ENCODE results near the gene RGS21. TPM values are rescaled to one million over a fixed set of nuclear protein-coding genes. Genes with fewer than 3 reads are reported as not detected.
A peak's percentile ranks its signal among the peaks of the same experiment; 100 is the strongest.

The RGS21 gene
- total RNA-seq, 1 experiment from 2014 or later: not detected

DNA sequence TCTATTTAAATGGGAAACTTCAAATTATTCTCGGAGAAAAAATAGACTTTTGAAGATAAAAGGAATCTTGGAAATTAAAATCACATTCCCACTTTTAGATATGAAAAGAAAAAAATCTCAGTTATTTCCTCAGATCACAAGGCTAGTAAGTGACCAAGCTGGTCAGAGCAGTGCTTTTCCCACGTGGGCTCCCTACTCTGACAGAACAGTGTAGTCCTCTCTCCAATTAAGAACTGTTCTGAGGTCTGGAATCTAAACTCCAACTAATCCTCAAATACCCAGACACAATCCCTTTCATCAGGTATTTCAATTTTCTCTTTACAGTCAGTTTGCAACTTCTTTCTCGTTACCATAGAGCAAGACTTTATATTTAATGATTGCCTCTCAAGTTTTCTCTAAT lies 50.6 kb downstream of the RGS21 start:
- Histone ChIP-seq H3K79me2 (ENCODE audit: insufficient read depth, low read length) (no peaks in the 10 kb centered on the region), H3K36me3 (ENCODE audit: control insufficient read depth in 1 of 2, insufficient read depth in 2 of 2, low read length in 2 of 2) (no peaks in the 10 kb centered on the region), H3K27ac (ENCODE audit: low read depth, low read length) (no peak overlapping the region), H4K20me1 (ENCODE audit: insufficient read depth) (no peaks in the 10 kb centered on the region), H3K4me2 (ENCODE audit: low read length) (no peak overlapping the region), H2AFZ (ENCODE audit: low read depth, low read length, poor library complexity, severe bottlenecking) (peak overlapping the region; percentile 36), H3K9ac (ENCODE audit: low read length) (no peak overlapping the region), H3K27me3 (ENCODE audit: insufficient read depth, low read length) (no peaks in the 10 kb centered on the region), H3K4me3 (replicated peaks in 1 of 2; ENCODE audit: low read depth in 1 of 2, low read length in 2 of 2) (no peak overlapping the region), H3K4me1 (ENCODE audit: control insufficient read depth in 1 of 2, insufficient read depth in 2 of 2, low read length in 2 of 2) (no peaks in the 10 kb centered on the region), H3K9me2 (ENCODE audit: insufficient read depth) (no peaks in the 10 kb centered on the region), H3K9me3 (ENCODE audit: control insufficient read depth in 1 of 2, insufficient read depth in 1 of 2, low read depth in 1 of 2, low read length in 2 of 2) (no peaks in the 10 kb centered on the region)
- ChIA-PET RAD21 (ENCODE audit: low non-redundant PET in 1 of 2, low total read pairs in 2 of 2, uncharacterized antibody in 2 of 2, unreplicated experiment in 2 of 2) (no interaction called here), CTCF (no interaction called here), POLR2A (no interaction called here)
- no peak for ATAC-seq
- no TSS peak for BruUV-seq (replicated peaks)
- DNase-seq (ENCODE audit: low read depth, low spot score): no peak
- intact Hi-C loops (cut with micrococcal nuclease): no loop called here
- TF ChIP-seq CBX3 (IDR thresholded peaks at IDR 0.05; ENCODE audit: low read depth) (no peak), ZFX (IDR thresholded peaks at IDR 0.05) (no peak), ZNF274 (IDR thresholded peaks at IDR 0.05; ENCODE audit: low read depth, low read length) (no peak), POLR2A (IDR thresholded peaks at IDR 0.05; ENCODE audit: borderline replicate concordance, extremely low read depth, insufficient read depth, insufficient read length) (no peak), SRF (IDR thresholded peaks at IDR 0.05; ENCODE audit: low read depth) (no peak)
- TF ChIP-seq, protein P1, sequence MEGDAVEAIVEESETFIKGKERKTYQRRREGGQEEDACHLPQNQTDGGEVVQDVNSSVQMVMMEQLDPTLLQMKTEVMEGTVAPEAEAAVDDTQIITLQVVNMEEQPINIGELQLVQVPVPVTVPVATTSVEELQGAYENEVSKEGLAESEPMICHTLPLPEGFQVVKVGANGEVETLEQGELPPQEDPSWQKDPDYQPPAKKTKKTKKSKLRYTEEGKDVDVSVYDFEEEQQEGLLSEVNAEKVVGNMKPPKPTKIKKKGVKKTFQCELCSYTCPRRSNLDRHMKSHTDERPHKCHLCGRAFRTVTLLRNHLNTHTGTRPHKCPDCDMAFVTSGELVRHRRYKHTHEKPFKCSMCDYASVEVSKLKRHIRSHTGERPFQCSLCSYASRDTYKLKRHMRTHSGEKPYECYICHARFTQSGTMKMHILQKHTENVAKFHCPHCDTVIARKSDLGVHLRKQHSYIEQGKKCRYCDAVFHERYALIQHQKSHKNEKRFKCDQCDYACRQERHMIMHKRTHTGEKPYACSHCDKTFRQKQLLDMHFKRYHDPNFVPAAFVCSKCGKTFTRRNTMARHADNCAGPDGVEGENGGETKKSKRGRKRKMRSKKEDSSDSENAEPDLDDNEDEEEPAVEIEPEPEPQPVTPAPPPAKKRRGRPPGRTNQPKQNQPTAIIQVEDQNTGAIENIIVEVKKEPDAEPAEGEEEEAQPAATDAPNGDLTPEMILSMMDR (IDR thresholded peaks at IDR 0.05 in 2 of 3, conservative IDR thresholded peaks at IDR 0.05 in 1 of 3; ENCODE audit: borderline replicate concordance in 1 of 3, insufficient read depth in 1 of 3, low read depth in 2 of 3, low read length in 2 of 3): no peak

DNA sequence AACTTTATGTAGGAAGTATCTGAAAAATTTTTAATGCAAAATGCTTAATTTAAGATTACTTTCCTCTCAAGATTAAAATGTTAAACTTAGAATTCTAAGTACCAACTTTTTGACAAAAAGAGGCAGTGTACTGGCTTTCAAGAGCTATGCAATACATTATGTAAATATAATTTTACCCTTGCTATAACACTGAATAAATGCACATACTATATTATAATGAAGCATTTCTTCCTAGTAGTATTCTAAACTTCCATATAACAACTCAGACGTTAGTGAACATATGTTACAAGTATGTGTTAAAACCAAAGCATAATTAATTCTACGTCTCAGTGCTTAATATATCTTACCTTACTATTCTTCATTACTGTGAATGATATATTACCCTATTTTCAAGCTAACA lies 58.5 kb downstream of the RGS21 start:
- no peak overlapping the region for H3K27ac ChIP-seq (ENCODE audit: low read depth, low read length)
- POLR2A ChIA-PET: no interaction called here
- TF ChIP-seq CEBPB (IDR thresholded peaks at IDR 0.05; ENCODE audit: low read depth) (no peak), ZNF274 (IDR thresholded peaks at IDR 0.05; ENCODE audit: low read depth, low read length) (no peak), ATF3 (IDR thresholded peaks at IDR 0.05) (no peak), CBX3 (IDR thresholded peaks at IDR 0.05; ENCODE audit: low read depth) (no peak)
- TF ChIP-seq, protein P1 (IDR thresholded peaks at IDR 0.05 in 2 of 3, conservative IDR thresholded peaks at IDR 0.05 in 1 of 3; ENCODE audit: borderline replicate concordance in 1 of 3, insufficient read depth in 1 of 3, low read depth in 2 of 3, low read length in 2 of 3): no peak
- TF ChIP-seq, protein P2, sequence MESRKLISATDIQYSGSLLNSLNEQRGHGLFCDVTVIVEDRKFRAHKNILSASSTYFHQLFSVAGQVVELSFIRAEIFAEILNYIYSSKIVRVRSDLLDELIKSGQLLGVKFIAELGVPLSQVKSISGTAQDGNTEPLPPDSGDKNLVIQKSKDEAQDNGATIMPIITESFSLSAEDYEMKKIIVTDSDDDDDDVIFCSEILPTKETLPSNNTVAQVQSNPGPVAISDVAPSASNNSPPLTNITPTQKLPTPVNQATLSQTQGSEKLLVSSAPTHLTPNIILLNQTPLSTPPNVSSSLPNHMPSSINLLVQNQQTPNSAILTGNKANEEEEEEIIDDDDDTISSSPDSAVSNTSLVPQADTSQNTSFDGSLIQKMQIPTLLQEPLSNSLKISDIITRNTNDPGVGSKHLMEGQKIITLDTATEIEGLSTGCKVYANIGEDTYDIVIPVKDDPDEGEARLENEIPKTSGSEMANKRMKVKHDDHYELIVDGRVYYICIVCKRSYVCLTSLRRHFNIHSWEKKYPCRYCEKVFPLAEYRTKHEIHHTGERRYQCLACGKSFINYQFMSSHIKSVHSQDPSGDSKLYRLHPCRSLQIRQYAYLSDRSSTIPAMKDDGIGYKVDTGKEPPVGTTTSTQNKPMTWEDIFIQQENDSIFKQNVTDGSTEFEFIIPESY (IDR thresholded peaks at IDR 0.05; ENCODE audit: extremely low read depth, insufficient replicate concordance, low read length): no peak

More for the DNA sequence above, 58.5 kb downstream of the RGS21 start:
- no peaks in the 10 kb centered on the region for H3K9me3 ChIP-seq (ENCODE audit: control insufficient read depth in 1 of 2, insufficient read depth in 1 of 2, low read depth in 1 of 2, low read length in 2 of 2)
- DNase-seq (ENCODE audit: low read depth, low spot score) (no peak), ATAC-seq (no peak)
- H3K79me2 ChIP-seq (ENCODE audit: insufficient read depth, low read length): no peaks in the 10 kb centered on the region
- no peak overlapping the region for H3K4me2 ChIP-seq (ENCODE audit: low read length)
- no peak overlapping the region for H3K4me3 ChIP-seq (replicated peaks in 1 of 2; ENCODE audit: low read depth in 1 of 2, low read length in 2 of 2)
- RAD21 ChIA-PET (ENCODE audit: low non-redundant PET in 1 of 2, low total read pairs in 2 of 2, uncharacterized antibody in 2 of 2, unreplicated experiment in 2 of 2): no interaction called here
- no TSS peak for BruUV-seq (replicated peaks)
- no peaks in the 10 kb centered on the region for H4K20me1 ChIP-seq (ENCODE audit: insufficient read depth)
- no peaks in the 10 kb centered on the region for H3K36me3 ChIP-seq (ENCODE audit: control insufficient read depth in 1 of 2, insufficient read depth in 2 of 2, low read length in 2 of 2)
- CTCF ChIA-PET: no interaction called here
- H3K9me2 ChIP-seq (ENCODE audit: insufficient read depth): no peaks in the 10 kb centered on the region
- no peak overlapping the region for H2AFZ ChIP-seq (ENCODE audit: low read depth, low read length, poor library complexity, severe bottlenecking)
- intact Hi-C loops (cut with micrococcal nuclease): loop anchor here (5.0 kb wide), 1 partner anchor 1327 kb away; no protein-coding TSS in a partner anchor
- no peaks in the 10 kb centered on the region for H3K27me3 ChIP-seq (ENCODE audit: insufficient read depth, low read length)
- H3K4me1 ChIP-seq (ENCODE audit: control insufficient read depth in 1 of 2, insufficient read depth in 2 of 2, low read length in 2 of 2): no peaks in the 10 kb centered on the region
- no peak overlapping the region for H3K9ac ChIP-seq (ENCODE audit: low read length)
